OCI-LY3 (cell line): ENCODE data around the gene AQP9.

ENCODE experiments used
- H2AFZ ChIP-seq: fragments of 200-600, 300-600 bp; shearing (Covaris generic); 2 replicates; pipeline ENCODE4 v1.6.0; 2014; ENCODE audit warnings: antibody characterized with exemption, low read depth, low read length
- H3K27ac ChIP-seq: fragments of 200-600, 300-600 bp; sonication (generic); 2 replicates; pipeline ENCODE4 v1.5.1; 2014; ENCODE audit warnings: mild to moderate bottlenecking, low read length, moderate library complexity, mixed read lengths
- H3K27me3 ChIP-seq: fragments of 200-600, 300-600 bp; sonication (generic); 2 replicates; pipeline ENCODE4 v1.6.1; 2014; ENCODE audit warnings: low read depth, low read length, mixed read lengths
- H3K36me3 ChIP-seq: fragments of 200-600, 300-600 bp; sonication (generic); replicated peaks from 2 replicates; pipeline ENCODE3; 2014; ENCODE audit warnings: low read depth, low read length, mixed read lengths
- H3K4me1 ChIP-seq: fragments of 300-600, 200-600 bp; sonication (generic); 2 replicates; pipeline ENCODE4 v1.6.1; 2014; ENCODE audit warnings: low read length, mixed read lengths
- H3K4me2 ChIP-seq: fragments of 200-600, 300-600 bp; sonication (generic); 2 replicates; pipeline ENCODE4 v1.6.1; 2014; ENCODE audit warnings: low read length, mixed read lengths
- H3K4me3 ChIP-seq: fragments of 300-600, 200-600 bp; sonication (generic); 2 replicates; pipeline ENCODE4 v1.5.1; 2014; ENCODE audit warnings: antibody characterized with exemption, mild to moderate bottlenecking, low read length, moderate library complexity
- H3K79me2 ChIP-seq: fragments of 300-600, 200-600 bp; shearing (Covaris generic); 2 replicates; pipeline ENCODE4 v1.6.1; 2014; ENCODE audit warnings: mild to moderate bottlenecking, low read length, mixed read lengths
- H3K9ac ChIP-seq: fragments of 300-600, 200-600 bp; shearing (Covaris generic); 2 replicates; pipeline ENCODE4 v1.6.0; 2014; ENCODE audit warnings: mild to moderate bottlenecking, low read length, moderate library complexity
- H3K9me3 ChIP-seq: fragments of 200-600, 300-600 bp; shearing (Covaris generic); 2 replicates; pipeline ENCODE4 v1.6.1; 2014; ENCODE audit warnings: low read length, mixed read lengths; ENCODE audit not compliant: insufficient read depth
- H4K20me1 ChIP-seq: fragments of 200-600, 300-600 bp; sonication (generic); 2 replicates; pipeline ENCODE4 v1.6.1; 2016; ENCODE audit warnings: low read length, mixed read lengths; ENCODE audit not compliant: insufficient read depth
- CTCF ChIP-seq: fragments of 200-600, 300-600 bp; sonication (generic); IDR thresholded peaks from 2 replicates; pipeline ENCODE4 v1.5.1; 2014; ENCODE audit warnings: antibody characterized with exemption, low read length, low read depth
- EZH2phosphoT487 ChIP-seq: fragments of 200-600 bp; shearing (Covaris generic); IDR thresholded peaks from 2 replicates; pipeline ENCODE4 v1.6.1; 2018; ENCODE audit warnings: antibody characterized with exemption, mixed run types, low read depth

Gene AQP9

GRCh38 chr15:58161436-58161930 is 23.3 kb downstream of the AQP9 start:
- no peaks in the 10 kb centered on the region for H3K4me1 ChIP-seq
- no peak overlapping the region for H3K4me3 ChIP-seq
- peaks cover 24% of the 10 kb centered on the region for H3K27me3 ChIP-seq
- no peaks in the 10 kb centered on the region for H3K36me3 ChIP-seq
- H3K9me3 ChIP-seq: no peaks in the 10 kb centered on the region
- H2AFZ ChIP-seq: no peak overlapping the region
- no peak overlapping the region for H3K9ac ChIP-seq
- TF ChIP-seq CTCF: no peak
- no peak for TF ChIP-seq EZH2phosphoT487
- H4K20me1 ChIP-seq: no peaks in the 10 kb centered on the region
- H3K27ac ChIP-seq: no peak overlapping the region
- no peak overlapping the region for H3K4me2 ChIP-seq
- H3K79me2 ChIP-seq: no peaks in the 10 kb centered on the region

GRCh38 chr15:58163985-58164384 is 25.8 kb downstream of the AQP9 start:
- no peak overlapping the region for H2AFZ ChIP-seq
- H3K4me2 ChIP-seq: no peak overlapping the region
- H3K9me3 ChIP-seq: no peaks in the 10 kb centered on the region
- no peak overlapping the region for H3K4me3 ChIP-seq
- H3K27ac ChIP-seq: no peak overlapping the region
- peaks cover 21% of the 10 kb centered on the region for H3K27me3 ChIP-seq
- H3K4me1 ChIP-seq: peaks cover 10% of the 10 kb centered on the region
- H3K36me3 ChIP-seq: no peaks in the 10 kb centered on the region
- TF ChIP-seq EZH2phosphoT487 (no peak), CTCF (no peak)
- no peak overlapping the region for H3K9ac ChIP-seq
- no peaks in the 10 kb centered on the region for H4K20me1 ChIP-seq
- H3K79me2 ChIP-seq: no peaks in the 10 kb centered on the region

GRCh38 chr15:58164926-58165325 is 26.7 kb downstream of the AQP9 start:
- Histone ChIP-seq H3K4me1 (peaks cover 10% of the 10 kb centered on the region), H4K20me1 (no peaks in the 10 kb centered on the region), H3K4me3 (no peak overlapping the region), H3K79me2 (no peaks in the 10 kb centered on the region), H3K4me2 (no peak overlapping the region), H3K9ac (no peak overlapping the region), H3K36me3 (no peaks in the 10 kb centered on the region), H3K27me3 (peaks cover 20% of the 10 kb centered on the region), H3K9me3 (no peaks in the 10 kb centered on the region), H3K27ac (no peak overlapping the region), H2AFZ (no peak overlapping the region)
- no peak for TF ChIP-seq EZH2phosphoT487
- no peak for TF ChIP-seq CTCF

- H2AFZ ChIP-seq: no peak overlapping the region
- peaks cover 18% of the 10 kb centered on the region for H3K27me3 ChIP-seq
- peaks cover 10% of the 10 kb centered on the region for H3K4me1 ChIP-seq
- H3K79me2 ChIP-seq: no peaks in the 10 kb centered on the region
- no peaks in the 10 kb centered on the region for H3K9me3 ChIP-seq
- no peak overlapping the region for H3K4me2 ChIP-seq
- no peak overlapping the region for H3K9ac ChIP-seq
- no peaks in the 10 kb centered on the region for H3K36me3 ChIP-seq
- TF ChIP-seq EZH2phosphoT487: no peak
- TF ChIP-seq CTCF: no peak
- H3K27ac ChIP-seq: no peak overlapping the region
- H3K4me3 ChIP-seq: no peak overlapping the region
- no peaks in the 10 kb centered on the region for H4K20me1 ChIP-seq
Observed at GRCh38 chr15:58165661-58166060, 27.5 kb downstream of the AQP9 start.
